Endothelial cell of umbilical vein (primary cell): Measurements from ENCODE around the gene SLC7A6.

Experiments
- CTCF ChIP-seq, 2 donors: IDR thresholded peaks; 1 replicate in 1 of 2; 2 replicates in 1 of 2; pipeline ENCODE4 v1.5.1; 2011; ENCODE audit warnings: low read length in 2 of 2, mild to moderate bottlenecking in 2 of 2, moderate library complexity in 2 of 2, control low read depth in 1 of 2, inconsistent platforms in 1 of 2, low read depth in 1 of 2; ENCODE audit not compliant: insufficient read depth in 1 of 2; ENCODE audit errors: extremely low read depth in 1 of 2
- EZH2 ChIP-seq: IDR thresholded peaks from 2 replicates; pipeline ENCODE4 v1.6.1; 2012; ENCODE audit warnings: borderline replicate concordance, low read depth, mild to moderate bottlenecking, moderate library complexity, low read length, inconsistent platforms; ENCODE audit not compliant: severe bottlenecking
- GATA2 ChIP-seq: IDR thresholded peaks from 2 replicates; pipeline ENCODE4 v1.7.0; 2011; ENCODE audit warnings: low read depth, mild to moderate bottlenecking, moderate library complexity, mixed read lengths, low read length; ENCODE audit not compliant: insufficient read length, insufficient read depth
- POLR2A ChIP-seq: IDR thresholded peaks from 2 replicates; pipeline ENCODE4 v1.6.1; 2012; ENCODE audit warnings: low read depth, mild to moderate bottlenecking, control low read depth, low read length
- POLR2AphosphoS5 ChIP-seq: IDR thresholded peaks from 2 replicates; pipeline ENCODE4 v1.6.1; 2012; ENCODE audit warnings: low read depth, mild to moderate bottlenecking, control low read depth, low read length, moderate library complexity; ENCODE audit not compliant: insufficient read depth
- TF ChIP-seq, protein P1 (sequence below): IDR thresholded peaks from 2 replicates; pipeline ENCODE4 v1.6.1; 2011; ENCODE audit not compliant: insufficient read depth, insufficient read length

DNA sequence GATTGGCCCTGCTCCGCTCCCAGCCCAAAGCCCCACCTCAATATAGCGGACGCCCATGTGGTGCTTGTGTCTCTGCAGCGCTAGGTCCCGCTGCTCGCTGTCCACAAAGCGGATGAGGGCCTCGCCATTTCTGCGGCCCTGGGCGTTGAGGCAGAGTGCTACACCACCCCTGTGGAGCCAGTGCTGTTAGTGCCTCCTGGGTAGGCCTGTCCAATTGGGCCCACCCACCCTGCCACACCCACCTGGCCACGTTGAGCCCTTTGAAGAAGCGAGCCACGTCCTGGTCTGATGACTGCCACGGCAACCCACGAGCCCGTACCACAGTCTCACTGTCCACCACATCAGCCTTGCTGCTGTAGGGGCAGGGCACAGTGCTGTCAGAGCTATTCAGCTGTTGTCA is 32.0 kb upstream of the SLC7A6 start:
- TF ChIP-seq CTCF (IDR thresholded peaks at IDR 0.05; ENCODE audit: extremely low read depth in 1 of 2, insufficient read depth in 1 of 2, low read depth in 1 of 2, low read length in 2 of 2) (no peak), EZH2 (no peak), GATA2 (no peak), POLR2A (no peak), POLR2AphosphoS5 (no peak)
- TF ChIP-seq, protein P1, sequence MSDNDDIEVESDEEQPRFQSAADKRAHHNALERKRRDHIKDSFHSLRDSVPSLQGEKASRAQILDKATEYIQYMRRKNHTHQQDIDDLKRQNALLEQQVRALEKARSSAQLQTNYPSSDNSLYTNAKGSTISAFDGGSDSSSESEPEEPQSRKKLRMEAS, result no peak
